GM18858 (cell line): Measurements from ENCODE around the gene LEKR1.

Experiments
- ATAC-seq: cut with Tn5 transposase; IDR thresholded peaks from one replicate; pipeline ENCODE4 v1.9.1; 2021; ENCODE audit not compliant: unreplicated experiment

Gene LEKR1

GRCh38 chr3:156973954-156974353 is 147.8 kb downstream of the LEKR1 start:
- ATAC-seq: no peak

- ATAC-seq: no peak
Measured at GRCh38 chr3:156974931-156975330, 148.8 kb downstream of the LEKR1 start.

DNA sequence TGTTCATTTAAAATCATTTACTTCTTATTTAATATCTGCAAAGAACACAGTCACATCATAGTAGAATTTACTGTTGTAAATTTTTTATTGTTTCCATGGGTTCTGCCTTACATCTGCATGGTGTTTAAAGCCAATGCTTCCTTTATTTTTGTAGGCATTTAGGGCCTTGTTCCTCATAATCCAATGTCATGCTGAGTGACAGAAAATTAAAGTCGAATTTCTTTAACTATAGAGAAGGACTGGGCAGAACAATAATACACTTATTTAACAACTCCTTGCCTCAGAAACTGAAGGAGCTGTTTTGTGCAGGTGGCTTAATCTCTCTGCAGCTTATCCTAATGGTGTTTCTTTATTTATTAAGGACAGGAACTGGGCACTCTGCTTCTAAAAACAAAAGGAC is 149.6 kb downstream of the LEKR1 start:
- no peak for ATAC-seq

DNA sequence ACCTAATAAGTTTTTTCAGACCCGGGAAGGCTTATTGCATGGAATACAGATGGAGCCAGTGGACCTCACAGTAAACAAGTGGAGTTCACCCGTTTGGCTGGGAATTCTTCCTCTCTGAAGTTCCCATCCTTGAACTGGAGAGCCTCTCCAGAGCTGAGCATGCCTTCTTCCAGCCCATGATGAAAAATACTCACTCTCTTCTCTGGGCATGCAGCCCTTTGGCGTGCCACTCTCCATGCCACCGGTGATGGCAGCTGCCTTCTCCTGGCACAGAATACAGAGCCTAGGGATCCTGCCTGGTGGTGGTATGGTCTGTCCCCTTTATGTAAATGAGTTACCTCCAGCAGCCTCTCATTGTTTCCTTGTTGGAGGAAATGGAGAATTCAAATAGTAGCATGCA is 150.8 kb downstream of the LEKR1 start:
- no peak for ATAC-seq

- ATAC-seq: peak; percentile 89
Measured at GRCh38 chr3:156978481-156978961, 152.4 kb downstream of the LEKR1 start.

DNA sequence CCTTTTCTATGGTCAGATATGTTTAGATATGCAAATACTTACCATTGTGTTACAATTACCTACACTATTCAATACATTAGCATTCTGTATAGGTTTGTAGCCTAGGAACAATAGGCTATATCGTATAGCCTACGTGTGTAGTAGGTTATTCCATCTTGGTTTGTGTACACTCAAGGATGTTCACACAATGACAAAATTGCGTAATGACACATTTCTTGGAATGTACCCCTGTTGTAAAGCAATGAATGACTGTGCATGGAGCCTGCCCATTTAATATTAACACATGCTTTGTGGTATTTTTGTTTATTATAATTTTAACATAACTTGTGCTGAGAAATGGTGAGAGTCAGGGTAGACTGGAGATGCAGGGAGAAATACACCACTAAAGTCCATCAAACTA is 154.9 kb downstream of the LEKR1 start:
- no peak for ATAC-seq

DNA sequence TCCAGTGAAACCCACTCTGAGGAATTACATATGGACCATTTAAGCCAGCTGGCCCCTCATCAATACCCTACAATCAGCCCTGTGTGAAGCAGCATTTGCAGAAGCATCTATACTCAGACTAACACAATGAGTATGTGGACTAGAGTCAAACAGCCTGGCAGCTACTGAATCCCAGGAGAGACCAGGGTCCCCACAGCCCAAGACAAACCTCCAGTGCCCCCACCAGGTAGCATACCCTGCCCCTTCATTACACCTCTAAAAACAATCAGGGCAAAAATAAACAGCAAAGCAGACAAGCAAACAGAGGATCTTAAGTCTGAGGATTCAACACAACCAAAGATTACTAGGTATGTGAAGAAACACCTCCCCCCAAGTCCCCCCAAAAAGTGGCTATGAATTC is 157.4 kb downstream of the LEKR1 start:
- no peak for ATAC-seq

DNA sequence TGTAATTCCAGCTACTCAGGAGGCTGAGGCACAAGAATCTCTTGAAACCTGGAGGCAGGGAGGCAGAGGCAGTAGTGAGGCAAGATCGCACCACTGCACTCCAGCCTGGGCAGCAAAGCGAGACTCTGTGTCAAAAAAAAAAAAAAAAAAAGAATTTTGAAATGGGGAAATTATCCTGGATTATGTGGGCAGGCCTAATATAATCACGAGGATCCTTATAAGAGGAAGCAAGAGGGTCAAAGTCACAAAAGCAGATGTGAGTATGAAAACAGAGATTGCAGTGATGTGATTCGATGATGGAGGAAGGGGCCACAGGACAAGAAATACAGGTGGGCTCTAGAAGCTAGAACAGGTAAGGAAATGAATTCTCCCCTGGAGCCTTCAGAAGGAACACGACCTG is 159.6 kb downstream of the LEKR1 start:
- ATAC-seq: no peak

DNA sequence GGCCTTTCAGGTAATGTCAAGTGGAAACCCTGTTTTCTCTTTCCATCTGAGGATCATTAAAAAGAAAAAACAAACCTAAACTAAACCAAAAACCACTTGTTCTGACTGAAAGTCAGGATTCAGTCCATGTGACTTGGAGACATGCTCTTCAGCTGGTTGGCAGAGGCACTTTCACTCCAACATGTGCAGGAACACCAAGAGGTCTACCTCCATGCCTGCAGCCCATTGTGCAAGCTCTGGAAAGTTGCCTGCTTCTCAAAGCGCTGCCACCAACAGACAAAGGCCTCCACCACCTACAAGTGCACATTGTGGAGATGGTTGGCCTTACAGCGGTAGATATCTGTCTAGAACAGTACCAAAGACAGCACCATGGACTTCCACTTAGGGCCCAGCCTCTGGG is 161.8 kb downstream of the LEKR1 start:
- no peak for ATAC-seq

DNA sequence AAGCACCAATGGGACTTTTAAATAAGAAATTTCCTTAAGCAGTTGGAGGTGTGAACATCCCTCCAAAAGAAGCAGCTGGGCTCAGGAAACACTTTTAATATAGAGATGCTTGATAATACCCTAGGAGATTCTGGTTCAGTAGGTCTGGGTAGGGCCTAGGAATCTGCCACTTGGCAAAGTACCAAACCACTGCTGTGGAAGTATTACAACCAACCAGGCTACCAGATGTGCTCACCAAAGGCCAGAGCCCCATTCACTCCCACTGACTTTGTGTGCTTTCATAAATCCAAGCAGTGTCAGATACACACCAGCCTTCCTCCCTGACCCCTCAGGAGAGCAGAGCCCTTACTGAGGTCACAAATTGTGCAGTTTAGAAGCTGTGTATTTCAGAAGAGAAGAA is 171.2 kb downstream of the LEKR1 start:
- no peak for ATAC-seq

- no peak for ATAC-seq
Measured at GRCh38 chr3:157001221-157001957, 175.2 kb downstream of the LEKR1 start.

GRCh38 chr3:157021679-157022078 is 195.5 kb downstream of the LEKR1 start:
- no peak for ATAC-seq

DNA sequence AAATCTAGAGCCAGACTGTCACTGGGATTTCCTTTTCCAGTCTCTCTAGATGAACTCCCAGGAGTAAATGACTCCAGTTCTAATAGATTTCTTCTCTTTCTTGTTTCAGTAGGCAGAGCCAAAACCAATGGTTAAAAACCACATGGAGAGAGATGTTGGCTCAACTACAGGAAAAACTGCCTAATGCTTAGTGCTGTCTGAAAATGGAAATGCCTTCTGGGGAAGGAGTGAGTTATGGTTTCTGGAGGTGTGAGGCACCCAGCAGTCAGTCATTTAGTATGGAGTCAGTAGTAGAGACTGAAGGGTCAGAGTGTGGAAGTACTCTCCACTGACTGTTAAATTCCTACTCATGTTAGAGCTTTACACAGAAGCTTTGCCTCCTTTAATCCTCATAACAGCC is 197.1 kb downstream of the LEKR1 start:
- ATAC-seq: no peak

GRCh38 chr3:157026091-157026490 is 199.9 kb downstream of the LEKR1 start:
- ATAC-seq: no peak

DNA sequence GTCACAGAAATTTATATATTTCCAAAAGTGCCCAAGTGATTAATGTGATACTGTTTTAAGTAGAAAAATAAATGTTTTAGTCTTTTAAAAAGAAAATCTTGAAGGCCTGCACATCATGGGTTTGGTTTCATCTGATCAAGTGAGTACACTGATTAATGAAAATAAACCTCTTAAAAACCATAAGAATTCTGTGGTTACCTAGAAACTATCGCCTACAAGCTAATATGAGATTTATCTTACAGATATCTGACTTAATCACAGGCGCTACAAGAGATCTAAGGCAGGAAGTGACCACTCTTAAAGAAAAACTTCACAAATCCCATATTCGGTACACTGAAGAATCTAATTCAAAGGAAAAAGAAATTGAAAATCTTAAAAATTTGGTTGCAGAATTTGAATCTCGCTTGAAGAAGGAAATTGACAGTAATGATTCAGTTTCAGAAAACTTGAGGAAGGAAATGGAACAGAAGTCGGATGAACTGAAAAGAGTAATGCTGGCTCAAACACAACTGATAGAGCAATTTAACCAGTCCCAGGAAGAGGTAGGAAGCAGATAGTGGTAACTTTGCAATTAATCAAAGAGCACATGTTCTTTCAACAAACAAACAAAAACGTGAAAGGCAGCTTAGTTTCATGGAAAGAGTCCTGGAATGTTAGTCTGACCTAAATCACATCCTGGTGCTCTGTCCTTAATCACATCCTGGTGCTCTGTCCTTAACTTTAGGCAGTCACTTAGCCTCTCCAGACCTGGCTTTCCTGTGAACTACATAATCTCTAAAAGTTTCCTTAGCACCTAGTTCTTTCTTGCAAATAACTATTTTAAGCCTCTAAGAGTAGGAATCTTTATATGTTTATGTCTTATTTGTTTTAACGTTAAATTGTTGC is 201.9 kb downstream of the LEKR1 start:
- ATAC-seq: no peak

DNA sequence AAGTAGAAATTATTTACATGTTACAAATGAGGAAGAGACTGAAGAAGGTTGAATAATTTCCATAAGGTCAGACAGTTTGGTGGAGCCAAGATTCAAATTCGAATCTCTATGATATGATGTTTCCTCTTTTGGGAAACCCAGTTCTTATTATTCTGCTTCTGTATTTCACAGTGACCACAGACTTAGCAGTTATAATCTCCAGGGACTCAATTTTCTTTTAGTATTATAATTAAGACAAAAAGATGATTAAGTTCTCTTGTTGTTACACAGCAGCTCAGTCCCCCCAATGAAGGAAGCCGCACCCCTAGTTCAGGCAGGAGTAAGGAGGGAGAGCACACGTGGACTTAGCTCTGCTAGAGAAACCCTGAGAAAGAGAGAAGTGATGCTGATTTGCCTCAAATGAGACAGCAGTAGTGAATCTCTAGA is 203.2 kb downstream of the LEKR1 start:
- ATAC-seq: no peak

GRCh38 chr3:157030712-157031111 is 204.6 kb downstream of the LEKR1 start:
- ATAC-seq: no peak

- ATAC-seq: no peak
Measured at GRCh38 chr3:157033001-157033400, 206.8 kb downstream of the LEKR1 start.

DNA sequence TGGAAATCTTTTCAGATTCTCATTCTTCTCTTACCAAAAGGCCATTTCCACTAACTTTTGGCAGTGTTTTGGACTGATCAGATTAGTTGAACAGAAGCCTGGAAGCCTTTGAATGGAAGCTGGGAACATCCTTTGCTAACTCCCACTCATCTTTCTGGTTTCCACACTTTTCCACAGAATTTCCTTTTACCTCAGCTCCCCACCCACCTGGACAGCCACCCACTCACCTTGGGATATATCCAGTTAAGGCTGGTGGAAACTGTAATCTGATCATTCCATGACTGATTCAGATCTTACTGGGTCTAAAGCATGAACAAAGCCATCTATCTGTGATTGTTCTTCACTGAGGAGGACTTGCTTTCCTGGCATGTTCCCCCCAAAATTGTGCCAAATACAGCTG is 214.3 kb downstream of the LEKR1 start:
- no peak for ATAC-seq

DNA sequence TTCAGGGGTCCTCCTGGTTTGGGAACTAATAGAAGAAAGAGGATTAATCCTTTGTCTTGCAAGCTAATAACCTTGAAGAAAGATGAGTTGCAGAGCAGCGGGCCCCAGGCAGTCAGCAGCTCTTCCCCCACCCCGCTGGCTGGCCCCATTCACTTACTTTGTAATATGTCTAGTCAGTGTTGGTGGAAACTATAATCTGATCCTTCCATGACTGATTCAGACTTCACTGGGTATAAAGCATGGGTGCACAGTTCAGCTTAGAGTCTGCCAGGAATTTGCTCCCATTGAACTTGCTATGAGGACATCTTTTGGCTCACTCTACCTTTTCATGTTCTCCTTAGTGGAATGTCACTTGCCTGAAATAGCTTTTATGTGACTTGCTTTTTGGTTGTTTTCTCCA is 216.1 kb downstream of the LEKR1 start:
- no peak for ATAC-seq

- no peak for ATAC-seq
Measured at GRCh38 chr3:157043771-157044170, 217.6 kb downstream of the LEKR1 start.

GRCh38 chr3:157045238-157045850 is 219.2 kb downstream of the LEKR1 start:
- ATAC-seq: no peak
